22Rv1 (cell line): ENCODE results near the gene MTMR8.

Experiments used
- CTCF ChIP-seq: fragments of 450-650 bp; IDR thresholded peaks from 2 replicates; pipeline ENCODE4 v1.5.1; 2017; ENCODE audit warnings: mild to moderate bottlenecking
- ZFX ChIP-seq: fragments of 450-650 bp; IDR thresholded peaks from 2 replicates; pipeline ENCODE4 v1.6.1; 2017; ENCODE audit warnings: antibody characterized with exemption, borderline replicate concordance

- TF ChIP-seq CTCF (peak; percentile 9; the same call in 1 of the 2 replicates), ZFX (no peak)
Measured at GRCh38 chrX:64230123-64230970, 164.9 kb downstream of the MTMR8 start, which contains the start of gene ASB12.
